ENCODE results near the gene NECAB2.

The NECAB2 gene

DNA sequence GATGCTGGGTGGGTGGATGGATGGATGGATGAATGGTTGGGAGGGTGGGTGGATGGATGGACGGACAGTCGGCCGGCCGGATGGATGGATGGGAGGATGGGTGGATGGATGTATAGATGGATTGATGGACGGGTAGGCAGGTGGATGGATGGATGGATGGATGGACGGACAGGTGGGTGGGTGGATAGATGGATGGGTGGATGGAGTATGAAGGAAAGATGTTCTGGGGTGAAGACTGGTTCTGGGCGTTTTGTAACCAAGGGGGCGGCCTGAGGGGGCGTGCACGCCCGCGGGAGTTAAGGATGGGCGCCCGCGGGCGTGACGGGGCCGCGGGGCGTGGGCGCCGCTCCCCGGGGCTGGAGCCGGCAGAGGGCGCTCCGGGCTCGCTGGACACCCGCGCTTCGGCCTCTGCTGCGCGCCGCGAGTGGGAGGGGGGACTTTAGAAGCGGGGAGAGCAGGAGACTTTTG is at the start of gene NECAB2:
NECAB2 (plus strand) TSS at position 407 of the 468 bp plus-strand sequence. CDS start 405 bp downstream, outside the sequence.
- no peak for DNase-seq

DNA sequence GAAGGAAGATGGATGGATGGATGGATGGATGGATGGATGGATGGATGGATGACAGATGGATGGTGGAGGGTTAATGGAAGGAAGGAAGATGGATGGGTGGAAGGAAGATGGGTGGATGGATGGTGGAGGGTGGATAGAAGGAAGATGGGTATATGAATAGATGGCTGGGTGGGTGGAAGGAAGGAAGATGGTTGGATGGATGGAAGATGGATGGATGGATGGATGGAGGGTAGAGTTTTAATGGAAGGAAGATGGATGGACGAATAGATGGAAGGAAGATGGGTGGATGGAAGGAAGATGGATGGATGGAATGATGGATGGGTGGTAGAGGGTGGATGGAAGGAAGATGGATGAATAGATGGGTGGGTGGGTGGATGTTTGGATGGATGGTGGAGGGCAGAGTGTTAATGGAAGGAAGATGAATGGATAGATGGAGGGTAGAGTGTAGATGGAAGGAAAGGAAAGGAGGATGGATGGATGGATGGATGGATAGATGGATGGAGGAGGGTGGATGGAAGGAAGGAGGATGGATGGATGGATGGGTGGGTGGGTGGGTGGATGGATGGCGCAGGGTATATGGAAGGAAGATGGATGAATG is 47.1 kb upstream of the NECAB2 start:
- DNase-seq: no peak

DNA sequence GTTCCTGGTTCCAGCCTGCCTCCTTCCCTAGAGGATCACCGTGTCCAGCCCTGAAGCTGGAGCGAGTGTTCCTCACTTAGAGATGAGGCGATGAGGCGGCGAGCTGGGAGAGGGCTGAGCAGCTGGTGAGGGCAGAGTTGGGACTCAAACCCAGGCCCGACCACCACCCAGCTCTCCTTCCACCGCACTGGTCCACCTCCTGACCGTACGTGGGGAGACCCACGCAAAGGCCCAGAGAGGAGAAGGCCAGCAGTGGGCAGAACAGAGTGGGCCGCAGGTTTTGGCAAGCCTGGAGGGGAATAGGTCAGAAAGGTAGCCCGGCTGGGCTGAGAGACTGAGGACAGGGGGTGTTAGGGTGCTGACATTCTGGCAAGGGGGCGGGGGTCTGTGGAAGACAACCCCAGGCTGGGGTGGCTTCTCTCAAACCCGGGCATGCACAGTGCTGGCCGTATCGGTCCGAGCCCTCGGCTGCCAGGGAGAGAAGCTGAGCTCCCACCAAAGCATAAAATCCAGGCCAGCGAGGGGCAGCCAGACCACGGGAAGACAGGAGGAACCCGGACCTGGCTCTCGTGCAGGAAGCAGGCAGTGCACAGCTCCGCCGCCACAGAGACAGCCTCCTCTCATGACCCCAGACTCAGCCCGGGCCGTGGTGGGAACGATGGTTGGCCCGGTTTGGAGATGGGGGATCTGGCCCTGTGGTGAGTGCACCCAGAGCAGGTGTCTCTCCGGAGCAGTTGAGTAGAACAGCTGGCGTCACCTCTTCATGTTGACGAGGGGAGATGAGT is 44.3 kb upstream of the NECAB2 start:
- no peak for DNase-seq

GRCh38 chr16:83924686-83925085 is 43.4 kb upstream of the NECAB2 start:
- no peak for DNase-seq

DNA sequence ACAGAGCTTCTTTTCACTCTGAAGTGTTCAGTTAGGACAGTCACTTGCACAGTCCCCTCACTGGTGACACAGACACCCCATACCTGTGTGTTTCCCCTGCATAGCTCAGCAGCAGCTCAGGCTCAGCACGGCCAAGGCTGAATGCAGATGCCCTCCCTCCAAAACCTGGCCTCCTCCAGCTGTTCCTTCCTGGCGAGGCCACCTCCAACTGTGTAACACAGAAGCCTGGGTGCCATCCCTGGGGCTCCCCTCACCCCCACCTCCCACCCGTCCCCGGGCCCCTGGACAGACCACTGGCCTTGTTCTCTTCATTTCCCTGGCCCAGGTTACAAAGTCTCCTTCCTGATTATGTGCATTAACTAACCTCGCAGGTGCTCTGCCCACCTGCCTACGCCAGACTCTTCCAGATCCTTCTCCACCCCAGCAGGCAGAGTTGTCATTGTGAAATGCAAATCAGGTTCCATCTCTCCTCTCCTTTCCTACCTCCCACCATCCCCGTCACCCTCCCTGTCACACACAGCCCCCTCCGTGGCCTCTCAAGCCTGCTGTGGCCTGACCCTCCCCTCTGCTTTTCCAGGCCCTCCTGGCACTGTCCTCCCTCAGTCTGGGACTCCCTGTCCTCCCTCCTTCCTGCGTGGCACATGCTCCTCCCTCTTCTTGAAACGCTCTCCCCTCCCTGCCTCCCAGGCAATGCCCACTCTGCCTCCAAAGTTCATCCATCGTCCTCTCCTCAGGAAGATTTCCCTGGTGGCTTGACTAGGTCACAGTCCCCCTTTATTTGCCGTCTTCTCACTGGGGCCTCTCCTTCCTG is 42.7 kb upstream of the NECAB2 start:
- DNase-seq: no peak

DNA sequence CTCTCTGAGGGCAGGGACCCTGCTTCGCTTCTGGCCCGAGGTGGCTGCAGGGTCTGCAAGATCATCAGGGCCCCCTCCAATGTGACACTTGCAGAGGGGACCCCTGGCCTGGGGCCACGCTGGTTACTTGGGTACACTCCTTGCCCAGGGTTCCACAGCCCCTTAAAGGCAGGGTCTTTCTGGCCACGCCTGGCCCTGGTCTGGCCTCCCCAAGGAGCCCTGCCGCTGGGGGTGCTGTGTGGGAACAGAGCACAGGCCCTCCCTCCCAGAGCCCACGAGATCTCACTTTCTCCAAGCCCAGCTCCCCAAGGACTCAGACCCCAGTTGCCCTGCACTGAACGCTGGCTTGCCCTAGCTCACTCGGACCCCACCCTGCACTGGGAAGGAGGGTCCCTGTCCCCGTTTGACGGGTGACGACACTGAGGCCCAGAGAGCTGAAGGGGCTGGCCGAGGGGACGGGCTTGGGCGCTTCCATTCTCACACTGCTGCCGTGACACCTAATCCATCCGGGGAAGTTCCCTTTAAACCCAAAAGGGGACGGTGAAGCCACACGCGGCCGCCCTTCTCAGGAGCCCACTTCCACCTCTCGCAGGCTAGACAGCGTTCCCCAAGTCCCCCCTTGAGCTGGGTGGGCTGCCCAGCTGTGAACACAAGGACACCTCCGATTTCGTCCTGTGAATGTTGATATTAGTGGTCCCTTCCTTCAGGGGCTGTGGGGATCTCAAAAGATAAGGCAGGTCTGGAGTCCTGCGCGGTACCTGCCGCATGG is 41.9 kb upstream of the NECAB2 start:
- no peak for DNase-seq

DNA sequence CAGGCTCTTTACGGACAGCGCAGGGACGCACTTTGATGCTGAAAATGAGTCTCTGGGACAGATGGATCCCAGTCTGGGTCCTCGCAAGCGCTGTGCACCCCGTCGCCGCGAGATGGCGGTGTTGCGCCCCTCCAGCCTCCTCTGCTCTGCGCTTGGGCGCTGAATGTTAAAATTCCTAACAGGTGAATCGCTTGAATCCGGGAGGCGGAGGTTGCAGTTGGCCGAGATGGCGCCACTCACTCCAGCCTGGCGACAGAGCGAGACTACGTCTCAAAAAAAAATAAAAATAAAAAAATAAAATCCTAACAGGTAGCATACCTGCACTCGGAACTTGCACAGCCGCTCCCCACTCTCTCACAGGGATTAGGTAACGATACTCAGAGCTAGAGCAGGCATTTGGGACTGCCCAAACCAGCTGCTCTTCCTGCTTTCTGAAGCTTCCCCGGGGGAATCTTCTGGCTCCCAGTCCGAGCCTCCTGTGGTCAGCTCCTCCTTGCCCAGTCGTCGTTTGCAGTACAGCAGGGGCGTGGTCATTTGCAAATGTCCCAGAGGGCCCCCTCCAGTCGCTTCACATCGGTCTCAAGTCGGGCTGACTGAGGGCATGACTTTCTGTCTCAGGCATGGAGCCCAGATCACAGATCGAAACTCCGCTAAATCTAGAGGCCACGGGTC is 41.2 kb upstream of the NECAB2 start:
- no peak for DNase-seq

DNA sequence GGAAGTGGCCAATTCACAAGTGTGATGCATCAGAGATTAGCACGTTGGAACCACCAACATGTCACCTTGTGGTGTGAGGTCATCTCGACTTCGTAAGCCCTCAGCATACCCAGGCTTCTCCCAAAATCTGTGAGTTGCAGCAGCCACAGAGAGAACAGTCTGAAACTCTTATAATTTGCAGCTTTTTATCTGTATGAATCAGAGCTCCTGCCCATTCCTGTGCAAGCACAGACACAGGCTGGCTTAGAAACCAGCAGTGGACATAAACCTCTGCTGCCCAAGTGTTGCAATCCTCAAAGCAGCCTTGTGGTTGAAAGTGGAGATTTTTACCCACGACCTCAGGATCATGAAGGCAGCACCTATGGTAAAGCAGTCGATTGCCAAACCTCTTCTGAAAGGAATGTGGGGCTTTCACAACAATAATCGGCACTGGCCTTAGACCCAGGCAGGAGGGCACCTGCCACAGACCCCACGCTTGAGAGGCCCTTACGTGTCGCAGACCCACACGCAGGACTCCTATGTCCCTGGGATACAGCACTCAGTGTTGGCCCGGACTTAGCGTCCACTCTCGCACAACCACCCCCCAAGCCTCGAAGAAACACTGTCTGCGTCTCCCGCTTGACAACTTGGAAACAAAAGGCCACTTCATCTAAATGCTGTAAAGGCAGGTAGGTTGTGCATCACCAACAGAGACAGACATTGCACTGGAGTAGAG is 39.5 kb upstream of the NECAB2 start:
- no peak for DNase-seq

DNA sequence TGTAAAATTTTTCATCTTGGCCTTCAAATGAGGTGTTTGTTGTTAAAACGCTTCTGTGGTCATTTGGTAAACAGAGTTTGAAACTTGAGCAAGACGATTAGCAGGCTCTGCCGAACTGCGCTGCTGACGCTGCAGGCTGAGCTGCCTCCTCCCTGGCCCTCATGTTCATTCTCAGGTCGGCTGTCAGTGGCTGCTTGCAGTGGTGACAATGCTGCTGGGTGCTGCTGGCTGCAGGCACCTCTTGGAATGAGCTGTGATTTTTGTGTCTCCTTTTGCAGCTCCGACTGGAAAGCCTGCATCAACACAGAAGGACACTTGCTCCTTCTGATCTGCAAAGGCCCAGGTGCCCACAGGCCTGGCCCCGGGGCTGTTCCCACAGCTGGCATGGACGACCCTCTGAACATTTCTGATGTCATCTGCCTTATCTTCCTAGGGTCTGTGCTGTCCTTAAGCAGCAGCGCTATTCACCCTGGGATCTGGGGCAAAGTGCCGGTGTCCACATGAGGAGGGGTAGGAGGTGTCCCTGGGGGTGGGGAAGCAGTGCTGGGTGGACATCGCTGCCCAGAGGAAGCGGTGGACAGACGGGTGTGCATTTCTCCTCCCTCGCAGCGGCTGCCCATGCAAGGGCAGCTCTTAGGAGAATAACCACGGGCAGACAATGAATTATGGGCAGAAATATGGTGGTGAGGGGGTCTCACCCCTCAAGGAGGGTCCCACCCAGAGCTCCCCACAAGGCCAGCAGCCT is 38.1 kb upstream of the NECAB2 start:
- DNase-seq: no peak

DNA sequence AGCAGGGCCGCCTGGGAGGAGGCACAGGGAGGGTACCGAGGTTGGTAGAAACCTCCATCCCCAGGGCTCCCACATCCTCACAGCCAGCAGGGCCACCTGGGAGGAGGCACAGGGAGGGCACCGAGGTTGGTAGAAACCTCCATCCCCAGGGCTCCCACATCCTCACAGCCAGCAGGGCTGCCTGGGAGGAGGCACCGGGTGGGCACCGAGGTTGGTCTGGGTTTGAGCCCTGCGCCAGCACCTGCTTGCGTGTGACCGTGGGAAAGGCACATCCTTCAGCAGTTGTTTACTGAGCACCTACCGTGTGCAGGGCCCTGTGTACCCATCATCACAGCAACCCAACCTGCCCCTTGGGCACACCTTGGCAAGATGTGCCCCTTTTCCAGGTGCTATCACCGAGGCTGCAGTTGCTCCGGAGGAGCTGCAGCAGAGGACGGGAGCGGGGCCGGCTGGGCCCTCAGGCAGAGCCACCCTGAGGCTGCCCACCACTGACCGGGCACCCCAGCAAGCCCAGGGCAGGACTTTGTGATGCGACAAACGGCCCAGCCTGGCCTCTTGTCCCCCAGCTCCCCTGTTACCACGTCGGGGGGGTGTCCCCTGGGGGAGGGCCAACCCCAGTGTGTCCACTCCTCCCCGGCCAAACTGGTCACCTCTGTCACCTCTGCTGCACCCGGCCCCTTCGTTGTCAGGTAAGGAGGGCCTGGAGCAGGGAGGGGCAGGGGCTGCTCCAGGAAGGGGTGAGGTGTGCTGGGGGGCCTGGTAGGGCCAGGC is 37.1 kb upstream of the NECAB2 start:
- DNase-seq: no peak

DNA sequence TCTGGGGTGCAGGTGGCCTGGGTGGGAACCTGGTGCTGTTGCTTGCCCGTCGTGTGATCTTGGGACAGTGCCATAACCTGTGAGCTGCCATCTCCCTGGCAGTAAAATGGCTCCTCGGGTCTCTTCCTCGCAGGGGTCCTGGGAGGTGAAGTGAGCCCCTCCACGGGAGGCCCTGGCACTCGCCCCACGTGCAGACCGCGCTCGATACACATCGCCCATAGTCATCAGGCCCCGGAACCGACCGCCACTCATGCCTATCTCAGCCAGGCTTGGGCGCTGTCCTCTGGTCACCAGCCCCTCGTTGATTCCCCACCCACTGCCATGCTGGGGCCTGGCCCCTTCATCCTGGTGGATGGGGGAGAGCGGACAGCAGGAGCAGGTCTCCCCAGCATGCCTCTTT is 36.5 kb upstream of the NECAB2 start:
- no peak for DNase-seq

DNA sequence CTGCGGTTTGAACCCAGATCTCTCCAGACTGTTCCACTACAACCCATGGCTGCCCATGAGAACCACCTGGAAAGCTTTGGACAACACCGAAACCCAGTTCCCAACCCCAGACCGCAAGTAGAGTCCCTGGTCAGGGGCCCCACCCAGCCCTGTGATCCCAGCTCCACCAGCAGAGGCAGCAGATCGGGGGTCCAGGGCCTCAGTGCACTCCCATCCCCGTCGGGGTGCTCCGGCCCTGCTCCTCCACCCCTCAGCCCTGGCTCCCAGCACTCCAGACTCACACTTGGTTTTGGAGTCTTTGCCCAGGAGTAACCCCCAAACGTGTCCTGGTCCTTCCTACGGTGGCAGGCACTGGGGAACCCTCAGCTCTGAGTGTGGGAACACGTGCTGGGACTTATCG is 35.7 kb upstream of the NECAB2 start:
- no peak for DNase-seq

DNA sequence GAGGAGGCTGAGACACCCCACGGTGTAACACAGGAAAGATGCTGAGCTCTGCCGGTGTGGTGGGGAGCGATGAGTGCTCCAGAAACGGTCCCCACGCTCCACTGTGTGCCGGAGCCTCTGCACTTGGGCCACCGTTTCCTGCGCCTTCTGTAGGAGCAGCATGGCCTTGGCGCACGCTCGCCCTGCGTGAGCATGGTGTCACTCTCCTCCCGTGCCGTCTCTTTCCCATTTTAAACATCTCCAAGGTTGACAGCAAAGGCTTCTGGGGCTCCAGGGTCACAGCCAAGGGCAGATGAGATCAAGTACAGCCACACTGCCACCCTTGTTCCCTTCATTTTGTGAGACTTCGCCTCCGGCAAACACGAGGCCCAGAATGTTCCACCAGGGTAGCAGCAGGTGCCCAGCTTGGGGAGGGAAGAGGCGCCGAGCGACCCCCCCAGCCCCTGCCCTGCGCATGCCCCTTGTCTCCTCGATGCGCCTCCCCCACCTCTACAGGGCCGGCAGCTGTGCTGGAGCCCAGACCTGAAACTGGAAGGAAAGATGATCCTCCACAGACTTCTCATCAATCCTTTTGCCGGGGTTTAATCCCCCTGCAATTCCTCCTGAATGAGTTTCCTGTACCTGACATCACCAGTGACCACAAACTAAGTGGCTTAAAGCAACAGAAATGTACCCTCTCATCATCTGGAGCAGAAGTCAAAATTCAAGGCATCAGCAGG is 34.9 kb upstream of the NECAB2 start:
- DNase-seq: no peak

DNA sequence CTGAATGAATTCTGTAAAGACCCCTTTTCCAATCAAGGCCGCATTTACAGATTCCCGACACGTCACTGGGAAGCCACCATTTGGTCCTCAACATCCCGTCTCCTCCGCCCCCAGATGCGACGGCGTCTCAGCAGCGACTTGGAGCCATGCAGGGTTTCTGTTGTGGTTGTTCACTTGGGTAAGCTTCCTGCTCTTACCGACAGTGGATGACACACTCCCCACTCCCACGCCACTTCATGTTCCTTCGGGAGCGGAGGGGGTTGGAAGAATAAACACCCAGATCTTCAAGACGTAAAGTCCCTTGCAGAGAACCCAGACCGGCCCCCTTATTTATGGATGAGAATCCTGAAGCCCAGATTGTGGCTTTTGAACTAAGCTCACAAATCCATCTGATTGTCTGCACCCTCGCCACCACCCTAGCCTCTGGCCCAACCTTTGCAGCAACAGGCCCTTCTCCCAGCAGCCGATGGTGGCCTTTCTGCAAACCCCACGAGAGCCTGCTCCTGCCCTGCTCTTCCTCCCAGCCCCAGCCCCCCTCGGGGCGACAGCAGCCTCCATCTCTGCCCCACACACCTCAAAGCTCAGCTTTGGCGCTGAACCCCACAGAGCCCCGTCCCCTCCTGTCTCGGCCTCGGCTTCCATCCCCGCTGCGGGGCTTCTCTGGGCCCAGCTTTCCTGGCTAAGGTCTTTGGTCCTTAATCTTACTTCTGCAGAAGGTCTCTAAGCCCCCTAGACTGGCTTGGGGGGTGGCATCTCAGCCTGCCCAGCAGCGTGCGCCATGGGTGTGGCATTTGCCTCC is 34.0 kb upstream of the NECAB2 start:
- DNase-seq: no peak

- no peak for DNase-seq
Observed at GRCh38 chr16:83934684-83934977, 33.4 kb upstream of the NECAB2 start.

DNA sequence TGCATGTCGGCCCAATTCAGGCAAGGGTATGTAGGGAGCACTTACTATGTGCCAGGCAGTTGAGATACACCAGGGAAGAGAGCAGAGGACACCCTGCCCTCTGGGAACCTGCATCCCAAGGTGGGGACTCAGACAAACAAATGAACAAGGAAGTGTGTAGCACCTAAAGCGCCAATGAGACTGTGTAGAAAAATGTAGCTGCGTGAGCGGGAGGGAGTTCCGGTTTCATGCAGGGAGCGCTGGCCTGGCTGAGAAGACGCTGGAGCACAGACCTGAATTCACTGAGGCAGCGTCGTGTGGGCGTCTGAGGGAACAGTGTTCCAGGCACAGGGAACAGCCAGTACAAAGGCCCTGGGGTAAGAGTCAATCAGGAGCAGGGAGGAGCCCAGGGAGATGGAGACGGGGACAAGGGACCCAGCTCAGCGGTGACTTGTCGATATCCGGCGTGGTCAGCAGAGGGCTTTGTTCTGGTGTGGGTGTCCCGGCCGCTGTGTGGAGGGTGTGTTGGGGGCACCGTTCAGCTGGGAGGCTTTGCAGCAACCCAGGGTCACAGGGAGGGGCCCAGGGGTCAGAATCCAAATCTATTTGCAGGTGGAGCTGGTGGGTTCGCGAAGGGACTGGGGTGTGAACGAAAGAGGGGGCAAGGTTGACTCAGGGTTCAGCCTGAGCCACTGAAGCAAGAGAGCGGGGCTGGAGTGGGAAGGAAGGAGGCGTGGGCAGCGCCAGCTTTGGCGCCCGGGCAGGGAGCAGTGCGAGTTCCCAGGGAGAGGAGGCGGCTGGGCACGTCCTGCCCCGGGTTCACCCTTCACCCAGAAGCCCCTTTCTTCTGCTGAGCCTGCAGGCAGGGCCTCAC is 32.8 kb upstream of the NECAB2 start:
- no peak for DNase-seq

DNA sequence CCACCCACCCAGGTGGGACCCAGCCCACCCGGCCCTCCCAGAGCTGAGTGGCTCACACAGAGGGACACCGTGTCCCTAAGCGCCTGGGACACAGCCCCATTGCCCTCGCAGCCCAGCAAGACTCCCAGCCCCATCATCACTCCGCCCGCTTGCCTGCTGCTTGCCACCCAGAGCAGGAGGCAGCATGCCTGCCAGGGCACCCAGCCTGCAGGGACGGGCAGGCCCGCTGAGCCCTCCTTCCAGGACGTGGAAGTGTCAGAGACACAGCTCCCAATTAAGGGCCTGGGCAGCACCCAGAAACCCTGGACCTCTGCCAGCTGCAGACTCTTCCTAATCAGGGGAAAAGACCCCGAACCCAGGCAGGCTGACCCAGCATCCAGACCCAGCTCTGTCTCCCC is 32.2 kb upstream of the NECAB2 start:
- DNase-seq: no peak
